Keratinocyte (primary cell): ENCODE data around the gene SMAD7. TPM values are rescaled to one million over a fixed set of nuclear protein-coding genes. Genes with fewer than 3 reads are reported as not detected.

Source experiments
- DNase-seq: peaks from one replicate; pipeline ENCODE4 v3.0.0-alpha.2; 2011; ENCODE audit warnings: low read depth, missing footprints, low spot score
- FAIRE-seq: peaks from 2 replicates; lab custom pipeline; 2011; peaks lifted over from hg19 to GRCh38; lab: Jason Lieb, UNC
- H2AFZ ChIP-seq: 2 replicates; pipeline ENCODE4 v1.6.0; 2012; ENCODE audit warnings: low read length, control low read depth, inconsistent platforms; ENCODE audit not compliant: control insufficient read depth
- H3K27ac ChIP-seq: 2 replicates; pipeline ENCODE4 v1.5.1; 2011; ENCODE audit warnings: low read length; ENCODE audit not compliant: control insufficient read depth, insufficient read depth
- H3K27me3 ChIP-seq: 3 replicates; pipeline ENCODE4 v1.6.0; 2011; ENCODE audit warnings: low read length; ENCODE audit not compliant: control insufficient read depth, insufficient read depth; ENCODE audit errors: extremely low read depth
- H3K36me3 ChIP-seq, 2 experiments: 2 replicates in 1 of 2; 3 replicates in 1 of 2; pipeline ENCODE4 v1.5.1; 2011; ENCODE audit warnings: low read length in 2 of 2, mild to moderate bottlenecking in 1 of 2; ENCODE audit not compliant: control insufficient read depth in 2 of 2, insufficient read depth in 2 of 2; ENCODE audit errors: extremely low read depth in 1 of 2
- H3K4me1 ChIP-seq: 3 replicates; pipeline ENCODE4 v1.5.1; 2011; ENCODE audit warnings: low read length; ENCODE audit not compliant: control insufficient read depth, insufficient read depth; ENCODE audit errors: extremely low read depth
- H3K4me2 ChIP-seq: 3 replicates; pipeline ENCODE4 v1.6.0; 2011; ENCODE audit warnings: low read depth, low read length; ENCODE audit not compliant: control insufficient read depth, insufficient read depth; ENCODE audit errors: extremely low read depth
- H3K4me3 ChIP-seq, 3 experiments: fragments of 200-600 bp in 1 of 3; sonication (generic) in 1 of 3; 2 replicates in 2 of 3; 3 replicates in 1 of 3; pipeline ENCODE4 v1.5.1; 2011 to 2016; ENCODE audit warnings: low read length in 3 of 3, mild to moderate bottlenecking in 3 of 3, control low read depth in 2 of 3, inconsistent platforms in 1 of 3, low read depth in 1 of 3, mixed read lengths in 1 of 3, mixed run types in 1 of 3, moderate library complexity in 1 of 3; ENCODE audit not compliant: control insufficient read depth in 2 of 3, insufficient read depth in 2 of 3; ENCODE audit errors: extremely low read depth in 1 of 3
- H3K79me2 ChIP-seq: 2 replicates; pipeline ENCODE4 v1.6.0; 2012; ENCODE audit warnings: low read length; ENCODE audit not compliant: control insufficient read depth, insufficient read depth
- H3K9ac ChIP-seq: 3 replicates; pipeline ENCODE4 v1.6.0; 2011; ENCODE audit warnings: low read length; ENCODE audit not compliant: control insufficient read depth, insufficient read depth; ENCODE audit errors: extremely low read depth
- H3K9me1 ChIP-seq: 3 replicates; pipeline ENCODE4 v1.6.0; 2011; ENCODE audit warnings: low read length; ENCODE audit not compliant: control insufficient read depth, insufficient read depth; ENCODE audit errors: extremely low read depth
- H3K9me3 ChIP-seq: 2 replicates; pipeline ENCODE4 v1.5.1; 2012; ENCODE audit warnings: low read depth, low read length; ENCODE audit not compliant: control insufficient read depth
- H4K20me1 ChIP-seq: 3 replicates; pipeline ENCODE4 v1.6.0; 2011; ENCODE audit warnings: low read length; ENCODE audit not compliant: control insufficient read depth, insufficient read depth; ENCODE audit errors: extremely low read depth
- CTCF ChIP-seq, 3 experiments: IDR thresholded peaks in 1 of 3; conservative IDR thresholded peaks in 1 of 3; optimal IDR thresholded peaks in 1 of 3; 2 replicates in 2 of 3; 3 replicates in 1 of 3; pipeline versions ENCODE3 to v1.5.1; 2011; ENCODE audit warnings: low read length in 3 of 3, mild to moderate bottlenecking in 3 of 3, moderate library complexity in 2 of 3, control low read depth in 1 of 3, inconsistent platforms in 1 of 3; ENCODE audit not compliant: insufficient read depth in 2 of 3; ENCODE audit errors: extremely low read depth in 1 of 3
- EZH2 ChIP-seq: IDR thresholded peaks from one replicate; pipeline ENCODE4 v1.6.1; 2012; ENCODE audit warnings: inconsistent platforms, mild to moderate bottlenecking, low read length, moderate library complexity
- dilution Hi-C: fragments of 300-500 bp; cut with MboI; formaldehyde crosslinking; loops from one replicate; pipeline ENCODE4 v1.7.0; 2020; ENCODE audit warnings: low sequenced_read_pairs; ENCODE audit not compliant: extremely low pct_ligation_motif_present
- polyA plus RNA-seq, 5 experiments: library from polyadenylated mRNA; depleted of rRNA in 3 of 5; stranded (reverse) in 3 of 5; stranded (forward) in 1 of 5; unstranded in 1 of 5; fragments of >200 nt; gene quantifications; 1 replicate in 1 of 5; 2 replicates in 3 of 5; 3 replicates in 1 of 5; pipeline versions ENCODE4 v1.2.1 to v1.2.3, GENCODE V29; 2011 to 2012; ENCODE audit warnings: missing spikeins in 2 of 5, low read depth in 1 of 5, low replicate concordance in 1 of 5

The SMAD7 gene
- polyA plus RNA-seq, 1 donor (not counting 4 experiments of a cell fraction or from before 2014, with no cell fraction given) = 9.5 TPM

- Histone ChIP-seq H3K4me2 (no peak overlapping the region), H3K79me2 (no peaks in the 10 kb centered on the region), H3K4me1 (peaks cover 24% of the 10 kb centered on the region), H3K36me3 (no peaks in the 10 kb centered on the region), H2AFZ (no peak overlapping the region), H3K9ac (no peak overlapping the region), H3K4me3 (no peak overlapping the region), H3K9me1 (no peaks in the 10 kb centered on the region), H3K9me3 (no peaks in the 10 kb centered on the region), H4K20me1 (no peaks in the 10 kb centered on the region), H3K27ac (no peak overlapping the region), H3K27me3 (no peaks in the 10 kb centered on the region)
- FAIRE-seq = no peak
- no peak for DNase-seq
- TF ChIP-seq EZH2 (no peak), CTCF (optimal IDR thresholded peaks at IDR 0.05 in 1 of 3, IDR thresholded peaks at IDR 0.05 in 1 of 3, conservative IDR thresholded peaks at IDR 0.05 in 1 of 3; ENCODE audit: extremely low read depth in 1 of 3, insufficient read depth in 2 of 3, low read length in 3 of 3) (no peak)
- dilution Hi-C loops = no loop called here
Measured at GRCh38 chr18:48989304-48990303, 38.8 kb upstream of the SMAD7 start.

GRCh38 chr18:48988508-48989303 is 37.9 kb upstream of the SMAD7 start:
- H3K27ac ChIP-seq = no peak overlapping the region
- no peaks in the 10 kb centered on the region for H3K9me3 ChIP-seq
- H3K79me2 ChIP-seq = no peaks in the 10 kb centered on the region
- no peak for TF ChIP-seq CTCF (optimal IDR thresholded peaks at IDR 0.05 in 1 of 3, IDR thresholded peaks at IDR 0.05 in 1 of 3, conservative IDR thresholded peaks at IDR 0.05 in 1 of 3; ENCODE audit: extremely low read depth in 1 of 3, insufficient read depth in 2 of 3, low read length in 3 of 3)
- no peak for TF ChIP-seq EZH2
- H3K4me1 ChIP-seq = peaks cover 16% of the 10 kb centered on the region
- no peaks in the 10 kb centered on the region for H3K36me3 ChIP-seq
- H3K4me3 ChIP-seq = no peak overlapping the region
- no peaks in the 10 kb centered on the region for H3K27me3 ChIP-seq
- no peaks in the 10 kb centered on the region for H3K9me1 ChIP-seq
- H3K4me2 ChIP-seq = no peak overlapping the region
- dilution Hi-C loops = no loop called here
- FAIRE-seq (no peak), DNase-seq (no peak)
- H2AFZ ChIP-seq = no peak overlapping the region
- H3K9ac ChIP-seq = no peak overlapping the region
- H4K20me1 ChIP-seq = no peaks in the 10 kb centered on the region
